Hindlimb muscle (tissue), 1 donor: ENCODE measurements around the gene RAB11FIP4. TPM values are rescaled to one million over a fixed set of nuclear protein-coding genes. Genes with fewer than 3 reads are reported as not detected.

ENCODE experiments used
- DNase-seq: peaks from one replicate; pipeline ENCODE4 v3.0.0-alpha.2; 2013
- polyA plus RNA-seq: library from polyadenylated mRNA; unstranded; fragments of 120-200 nt; gene quantifications from one replicate; pipeline ENCODE4 v1.2.1, GENCODE V29; 2013; ENCODE audit not compliant: insufficient read length

The RAB11FIP4 gene
- polyA plus RNA-seq, 1 donor, result 0.93 TPM

DNA sequence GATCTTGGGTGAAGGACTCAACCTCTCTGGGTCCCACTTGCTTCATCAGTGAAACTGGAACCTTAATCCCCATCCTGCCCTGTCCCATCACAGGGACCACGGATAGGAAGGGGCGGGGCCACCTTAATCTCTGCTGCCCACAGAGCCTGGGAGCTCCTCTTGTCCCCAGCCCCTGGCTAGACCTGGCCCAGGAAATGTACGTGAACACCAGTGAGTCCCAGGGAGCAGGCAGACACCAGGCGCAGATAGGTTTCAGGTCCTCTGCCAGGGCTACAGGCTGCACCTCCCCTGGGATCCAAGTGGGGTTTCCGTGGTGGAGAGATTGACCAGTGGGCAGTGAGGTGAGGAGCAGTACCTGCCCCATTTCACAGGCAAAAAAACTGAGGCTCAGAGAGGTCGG lies 21.0 kb downstream of the RAB11FIP4 start:
- no peak for DNase-seq

DNA sequence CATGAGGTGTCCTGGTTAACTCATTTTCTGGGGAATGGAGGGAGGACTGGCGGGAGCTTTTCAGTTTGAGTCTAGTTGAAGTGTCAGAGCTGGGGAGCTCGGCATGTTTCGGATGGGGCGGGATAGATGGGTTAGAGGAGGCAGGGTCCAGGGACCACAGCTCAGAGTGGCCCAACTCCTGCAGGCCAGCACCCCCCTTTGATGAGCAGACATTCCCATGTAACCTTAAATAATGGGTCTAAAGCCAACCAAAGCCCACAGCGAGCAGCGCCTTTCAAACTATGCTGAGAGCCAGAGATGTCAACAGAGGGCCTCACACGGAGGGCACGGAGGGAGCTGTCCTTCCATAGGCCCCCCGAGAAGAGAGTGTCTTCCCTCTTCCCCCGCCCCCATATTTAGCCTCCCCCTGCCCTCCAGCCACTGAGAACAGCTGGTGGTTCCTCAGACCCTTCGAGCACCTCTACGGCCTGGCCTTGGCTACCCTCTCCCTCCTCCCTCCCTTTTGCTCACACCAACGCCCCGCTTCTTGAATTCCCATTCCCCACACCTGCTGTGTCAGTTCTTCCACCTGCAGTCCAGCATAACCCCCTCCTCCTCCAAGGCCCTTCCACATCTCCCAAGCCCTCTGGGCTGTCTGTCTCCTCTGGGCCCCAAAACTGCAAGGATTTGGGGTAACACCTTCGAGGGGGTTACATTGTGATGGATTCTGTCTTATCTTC lies 21.8 kb downstream of the RAB11FIP4 start:
- DNase-seq, result no peak

DNA sequence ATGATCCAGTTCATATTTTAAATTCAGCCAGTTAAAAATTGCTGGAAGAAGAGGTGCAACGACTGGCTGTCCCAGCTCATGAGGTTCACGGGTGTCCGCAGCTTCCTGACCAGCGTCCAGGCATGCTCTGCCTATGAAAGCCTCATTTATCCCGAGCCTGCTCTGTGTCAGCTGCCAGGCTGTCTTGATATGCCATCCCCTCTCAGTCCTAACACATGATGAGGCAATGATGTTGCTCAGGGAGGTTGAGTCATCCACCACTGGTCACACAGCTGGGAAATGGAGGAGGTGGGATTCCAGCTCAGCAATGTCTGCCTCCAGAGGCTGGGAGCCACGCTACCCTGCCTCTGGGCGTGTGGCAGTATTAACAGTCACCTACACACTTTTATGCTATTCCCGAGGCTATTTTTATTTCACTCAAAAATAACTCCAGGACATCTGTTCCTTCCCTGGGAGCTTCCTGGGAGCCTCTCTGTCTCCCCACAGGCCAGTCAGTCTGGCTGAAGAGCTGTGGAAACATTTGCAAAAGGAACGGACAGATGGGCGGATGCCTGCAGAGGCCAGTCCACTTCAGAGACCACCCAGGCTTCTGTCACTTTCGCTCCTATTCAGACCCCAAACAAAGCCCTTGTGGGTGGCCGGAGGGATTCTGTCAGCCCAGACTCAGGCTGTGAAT lies 22.5 kb downstream of the RAB11FIP4 start:
- DNase-seq, result no peak

DNA sequence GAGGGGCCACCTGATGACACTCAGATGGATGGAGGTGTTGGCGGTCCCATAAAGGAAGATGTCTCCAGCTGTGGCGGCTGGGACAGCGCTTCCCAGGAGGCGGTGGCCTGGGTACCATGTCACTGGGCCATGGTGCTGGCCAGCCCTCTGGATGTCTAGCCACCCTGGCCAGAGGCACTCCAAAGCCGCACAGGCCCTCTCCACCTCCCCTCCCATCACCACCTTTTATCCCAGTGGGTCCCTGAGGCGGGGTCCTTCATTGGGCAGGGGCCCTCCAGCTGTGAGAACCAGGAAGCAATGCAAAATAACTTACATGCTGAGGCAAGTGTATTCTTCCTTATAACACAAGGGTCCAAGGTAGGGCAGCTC lies 23.1 kb downstream of the RAB11FIP4 start:
- no peak for DNase-seq

DNA sequence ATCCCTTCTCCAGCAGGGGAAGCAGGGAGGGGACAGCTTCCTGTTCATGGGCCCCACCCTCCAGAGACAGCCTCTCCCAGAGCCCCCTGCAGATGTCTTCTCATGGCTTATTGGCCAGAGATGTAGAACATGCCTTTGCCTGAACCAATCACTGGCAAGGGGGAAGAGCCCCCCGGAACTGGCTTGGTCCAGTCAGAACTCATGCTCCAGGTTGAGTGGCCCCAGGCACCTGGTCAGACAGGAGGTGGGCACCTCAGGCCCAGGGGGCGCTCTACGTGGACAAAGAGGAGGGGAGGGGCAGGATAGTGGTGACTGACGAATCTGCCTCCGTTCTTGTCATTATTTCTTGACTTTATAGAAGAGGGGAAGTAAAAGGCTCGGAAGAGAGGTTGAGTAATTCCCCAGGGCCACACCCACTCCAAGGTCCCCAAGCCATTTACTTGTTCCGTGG lies 23.6 kb downstream of the RAB11FIP4 start:
- no peak for DNase-seq

DNA sequence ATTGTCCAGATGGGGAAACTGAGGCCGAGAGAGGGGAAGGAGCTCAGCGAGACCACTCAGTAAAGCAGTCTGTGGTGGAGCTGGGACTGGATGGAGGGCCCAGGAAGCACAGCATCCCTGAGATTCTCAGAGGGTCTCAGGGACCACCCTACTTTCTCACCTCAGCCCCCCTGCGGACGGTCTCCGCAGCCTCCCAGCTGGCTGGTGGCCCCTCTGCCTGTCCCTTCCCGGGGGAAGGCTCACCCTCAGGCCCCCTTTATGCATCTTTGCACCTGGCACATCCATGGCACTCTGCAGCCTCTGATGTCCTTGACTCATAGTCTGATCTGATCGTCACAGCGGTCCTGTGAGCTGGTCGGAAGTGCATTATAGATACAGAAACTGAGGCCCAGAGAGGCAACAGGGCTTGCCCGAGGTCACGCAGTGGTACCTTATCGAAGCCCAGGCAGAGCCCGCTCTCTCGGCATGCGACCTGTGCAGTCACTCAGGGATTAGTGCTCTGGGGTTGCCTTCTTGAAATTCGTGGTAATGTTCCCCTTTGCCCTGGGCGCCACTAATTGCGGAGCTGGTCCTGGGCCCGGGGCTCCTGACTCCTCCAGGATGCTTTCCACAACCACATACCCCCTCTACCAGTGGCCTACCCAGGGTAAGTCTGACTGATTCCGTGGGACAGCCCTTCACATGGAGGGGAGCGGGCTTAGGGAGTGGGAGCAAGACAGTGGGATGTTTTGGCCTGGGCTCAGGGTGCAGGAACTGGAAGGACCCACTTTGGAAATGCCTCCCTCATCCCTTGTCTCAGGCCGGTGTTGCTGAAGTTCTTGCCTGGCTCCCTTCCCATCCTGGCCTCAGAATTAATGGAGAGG lies 24.4 kb downstream of the RAB11FIP4 start:
- no peak for DNase-seq

DNA sequence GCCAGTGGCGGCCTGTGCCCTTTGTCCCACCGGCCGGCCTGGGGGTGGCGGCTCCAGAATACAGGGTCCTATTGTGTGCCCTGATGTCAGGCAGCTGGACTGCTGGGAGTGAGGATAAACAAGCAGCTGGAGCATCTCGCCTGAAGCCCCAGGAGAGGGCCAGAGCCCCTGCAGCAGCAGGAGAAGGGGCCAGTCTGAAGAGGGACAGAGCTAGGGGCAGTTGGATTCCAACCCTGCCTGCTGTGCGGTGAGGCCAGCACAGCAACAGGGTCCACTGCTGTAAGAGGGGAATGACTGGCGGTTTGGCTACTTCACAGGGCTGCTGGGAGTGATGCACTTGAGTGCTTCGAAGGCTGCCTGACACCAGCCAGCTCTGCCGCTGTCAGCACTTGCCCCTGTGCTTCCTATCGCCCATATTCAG lies 25.0 kb downstream of the RAB11FIP4 start:
- DNase-seq, result no peak

DNA sequence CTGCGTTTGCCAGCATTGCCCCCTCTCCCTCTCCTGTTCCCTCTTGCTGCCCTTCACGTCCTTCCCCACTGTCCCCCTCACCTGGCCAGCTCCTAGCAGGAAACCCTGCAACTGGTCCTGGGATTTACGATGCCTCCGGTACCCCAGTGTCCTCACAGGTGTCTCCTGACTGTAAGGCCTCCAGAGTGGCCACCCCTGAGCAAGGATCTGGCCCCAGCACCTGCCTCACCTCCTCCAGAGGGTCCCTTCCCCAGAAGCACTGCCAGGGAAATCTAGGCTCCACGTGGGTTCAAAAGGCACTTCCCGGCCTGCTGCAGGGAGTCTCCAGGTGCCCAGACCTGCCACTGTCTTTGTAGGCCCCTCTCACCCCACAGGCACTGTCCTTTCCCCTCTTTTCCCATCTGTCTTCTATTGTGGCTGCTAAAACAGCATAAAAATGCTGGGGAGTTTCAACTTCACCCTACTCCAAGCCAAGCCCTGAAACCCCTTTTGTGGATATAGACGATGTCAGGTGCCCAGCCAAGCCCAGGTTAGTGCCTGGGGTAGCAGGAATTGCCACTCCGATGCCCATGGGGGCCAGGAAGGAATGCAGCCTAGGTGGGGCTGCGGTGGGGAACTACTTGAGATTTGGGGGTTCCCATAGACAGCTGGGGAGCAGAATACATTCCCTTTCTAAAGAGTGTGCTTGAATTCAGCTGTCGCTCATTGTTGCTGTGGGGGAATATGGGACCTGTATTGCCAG lies 25.7 kb downstream of the RAB11FIP4 start:
- DNase-seq, result no peak

DNA sequence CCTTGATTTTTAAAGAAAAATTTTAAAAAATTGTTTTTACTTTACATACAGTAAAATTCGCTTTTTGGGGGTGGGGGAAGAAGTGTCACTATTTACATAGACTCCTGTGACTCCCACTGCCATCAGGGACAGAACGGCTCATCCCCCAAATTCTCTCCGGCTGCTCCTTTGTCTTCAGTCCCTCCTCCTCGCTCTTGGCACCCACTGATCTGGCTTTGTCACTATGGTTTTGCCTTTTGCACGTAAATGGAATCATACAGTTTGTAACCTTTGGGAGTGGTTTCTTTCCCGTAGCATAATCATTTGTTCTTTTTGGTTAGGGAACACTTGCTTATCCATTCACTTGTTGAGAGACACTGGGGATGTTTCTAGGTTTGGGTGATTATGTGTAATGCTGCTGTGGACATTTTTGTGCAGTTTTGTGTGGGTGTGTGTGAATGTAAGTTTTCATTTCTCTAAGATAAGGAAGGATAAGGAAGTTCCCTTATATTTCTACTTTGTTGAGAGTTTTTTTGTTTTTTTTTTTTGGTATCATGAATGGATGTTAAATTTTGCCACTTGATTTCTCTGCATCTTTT lies 27.4 kb downstream of the RAB11FIP4 start:
- DNase-seq, result no peak

DNA sequence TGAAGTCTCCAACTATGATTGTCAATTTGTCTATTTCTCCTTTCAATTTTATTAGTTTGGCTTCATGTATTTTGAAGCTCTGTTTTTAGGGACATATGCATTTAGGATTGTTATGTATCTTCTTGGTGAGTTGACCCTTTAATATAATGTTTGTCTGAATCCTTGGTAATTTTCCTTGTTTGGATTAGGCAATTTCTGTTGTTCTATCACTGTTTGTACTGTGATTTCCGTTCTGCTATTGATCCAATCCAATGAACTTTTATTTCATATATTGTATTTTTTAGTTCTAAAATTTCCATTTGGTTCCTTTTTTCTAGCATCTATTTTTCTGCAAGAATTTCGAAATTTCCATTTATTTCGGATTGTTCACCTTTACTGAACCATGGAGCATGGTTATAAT lies 31.0 kb downstream of the RAB11FIP4 start:
- no peak for DNase-seq

DNA sequence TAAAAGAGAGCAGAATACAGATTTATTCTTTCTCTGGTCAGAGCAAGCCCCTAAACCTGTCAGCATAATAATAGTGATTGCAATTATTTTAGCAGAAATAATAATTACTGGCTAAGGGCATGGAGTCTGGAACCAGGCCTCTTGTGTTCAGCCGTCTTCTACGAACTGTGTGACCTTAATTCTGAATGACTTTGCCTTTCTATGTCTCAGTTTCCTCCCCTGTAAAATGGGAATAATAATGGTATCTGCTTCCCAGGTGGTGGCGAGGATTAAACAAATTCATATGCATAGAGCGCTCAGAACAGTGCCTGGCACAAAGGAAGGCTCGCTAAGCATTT lies 33.4 kb downstream of the RAB11FIP4 start:
- no peak for DNase-seq

DNA sequence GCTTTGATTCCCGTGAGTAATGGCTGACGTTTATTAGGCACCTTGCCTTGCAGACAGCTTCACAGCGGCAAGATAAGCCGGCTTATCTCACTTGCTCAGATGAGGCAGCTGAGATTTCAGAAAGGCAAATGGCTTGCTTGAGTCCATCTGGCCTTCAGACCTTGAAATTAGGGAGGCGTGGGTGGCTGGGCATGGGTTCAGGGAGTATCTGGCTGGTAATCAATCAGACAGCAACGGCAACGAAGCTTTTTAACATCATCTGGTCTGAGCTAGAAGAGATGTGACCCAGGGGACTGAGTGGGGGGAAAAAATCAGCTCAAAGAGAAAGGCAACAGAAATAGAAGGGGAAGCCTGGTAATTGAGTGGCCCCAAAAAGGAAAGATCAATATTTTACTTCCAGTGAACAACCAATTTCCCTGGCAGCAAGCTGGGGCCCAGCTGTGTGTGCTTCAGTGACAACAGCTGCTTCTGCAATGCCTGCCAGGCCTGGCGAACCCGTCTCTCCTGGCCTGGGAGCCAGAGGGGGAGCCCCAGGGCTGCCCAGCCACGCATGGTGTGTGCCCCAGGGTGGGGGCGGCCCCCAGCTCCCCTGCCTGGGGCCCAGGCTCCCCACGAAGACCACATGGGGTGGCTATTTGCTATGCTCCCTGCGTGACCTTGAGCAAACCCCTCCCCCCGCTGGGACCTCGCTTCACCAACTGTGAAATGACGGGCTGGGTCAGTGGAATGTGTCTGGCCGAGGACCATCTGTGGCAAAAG lies 34.0 kb downstream of the RAB11FIP4 start:
- DNase-seq, result peak; percentile 23

DNA sequence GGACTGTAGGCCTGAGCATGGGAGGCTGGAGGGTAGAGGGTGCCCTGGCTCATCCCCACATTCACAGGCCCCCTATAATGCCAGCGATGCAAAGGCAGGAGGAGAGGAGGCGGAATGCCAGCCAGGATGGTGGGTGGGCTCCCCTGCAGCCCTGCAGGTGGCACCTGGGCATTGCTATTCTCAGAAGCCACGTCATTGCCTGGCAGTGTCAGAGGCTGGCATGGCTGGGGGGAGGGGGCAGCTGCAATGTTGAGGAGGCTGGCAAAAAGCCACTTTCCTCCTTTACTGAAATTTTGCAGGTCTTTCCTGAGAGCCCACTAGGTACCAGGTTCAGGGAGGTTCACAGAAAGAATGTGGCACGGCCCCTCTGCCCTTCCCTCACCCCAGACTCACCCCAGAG lies 36.2 kb downstream of the RAB11FIP4 start:
- no peak for DNase-seq

DNA sequence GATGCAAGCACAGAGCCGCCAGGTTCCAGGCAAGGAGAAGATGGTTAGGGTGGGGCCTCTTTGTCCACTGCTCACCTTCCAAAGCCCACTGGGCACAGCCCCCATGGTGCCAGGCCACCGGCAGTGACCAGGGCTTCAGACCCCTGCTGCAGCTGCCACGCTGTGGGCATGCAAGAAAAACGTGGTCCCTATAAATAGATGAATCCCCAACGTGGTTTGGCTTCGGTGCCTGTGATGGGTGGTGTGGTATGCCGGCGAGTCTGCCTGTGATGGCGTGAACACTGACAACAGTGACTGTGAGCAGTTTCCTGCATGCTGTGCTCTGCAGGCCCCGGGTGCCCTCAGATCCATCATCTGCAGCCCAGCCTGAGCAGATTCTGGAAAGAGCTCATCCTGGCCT lies 36.6 kb downstream of the RAB11FIP4 start:
- DNase-seq, result no peak

DNA sequence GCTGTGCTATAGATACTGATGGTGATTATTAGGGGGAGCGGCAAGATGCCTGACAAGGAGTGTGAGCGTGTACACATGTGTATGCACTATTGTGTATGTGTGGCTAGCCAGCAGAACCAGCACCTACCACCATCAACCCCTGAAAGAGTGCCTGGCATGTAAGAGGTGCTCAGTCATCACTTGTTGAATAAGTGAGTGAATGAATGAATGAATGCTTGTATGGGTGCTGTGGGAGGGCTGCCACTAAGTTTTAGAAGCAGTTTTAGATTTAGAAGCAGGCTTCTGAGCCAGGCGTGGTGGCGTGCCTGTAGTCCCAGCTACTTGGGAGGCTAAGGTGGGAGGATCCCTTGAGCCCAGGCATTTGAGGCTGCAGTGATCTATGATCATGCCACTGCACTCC lies 37.0 kb downstream of the RAB11FIP4 start:
- DNase-seq, result no peak

DNA sequence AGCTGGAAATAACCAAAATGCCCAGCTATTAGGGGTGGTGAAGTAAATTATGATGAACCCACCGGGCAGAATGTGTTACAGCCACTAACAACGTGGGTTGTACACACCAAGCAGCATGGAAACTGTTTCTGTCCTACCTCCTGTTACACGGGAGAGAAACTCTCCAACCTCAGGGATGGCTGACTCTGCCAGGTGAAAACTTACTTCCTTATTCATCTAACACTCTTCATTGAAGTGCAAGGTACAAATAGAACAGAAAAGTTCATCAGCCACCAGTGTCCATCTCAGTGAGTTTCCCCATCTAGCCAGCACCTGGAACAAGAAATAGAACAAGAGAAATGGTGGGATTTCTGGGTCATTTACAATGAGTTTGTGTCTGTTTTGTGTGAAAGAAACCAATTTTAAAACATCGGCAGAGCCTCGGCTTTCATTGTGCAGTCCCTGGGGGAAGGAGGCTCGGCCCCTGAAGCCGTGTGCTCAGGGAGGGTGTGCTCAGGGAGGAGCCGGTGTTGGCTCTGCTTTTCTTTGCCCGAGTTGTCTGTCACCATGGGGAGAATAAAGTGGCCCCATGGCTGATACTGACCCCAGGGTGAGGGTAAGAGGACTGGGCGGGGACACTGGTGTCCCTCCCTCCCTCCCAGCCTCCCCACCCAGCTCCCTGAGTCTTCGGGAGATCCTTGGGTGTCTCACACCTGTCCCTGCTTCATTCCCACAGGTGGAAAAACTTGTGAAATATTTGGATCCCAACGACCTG lies 39.8 kb downstream of the RAB11FIP4 start:
- DNase-seq, result no peak

DNA sequence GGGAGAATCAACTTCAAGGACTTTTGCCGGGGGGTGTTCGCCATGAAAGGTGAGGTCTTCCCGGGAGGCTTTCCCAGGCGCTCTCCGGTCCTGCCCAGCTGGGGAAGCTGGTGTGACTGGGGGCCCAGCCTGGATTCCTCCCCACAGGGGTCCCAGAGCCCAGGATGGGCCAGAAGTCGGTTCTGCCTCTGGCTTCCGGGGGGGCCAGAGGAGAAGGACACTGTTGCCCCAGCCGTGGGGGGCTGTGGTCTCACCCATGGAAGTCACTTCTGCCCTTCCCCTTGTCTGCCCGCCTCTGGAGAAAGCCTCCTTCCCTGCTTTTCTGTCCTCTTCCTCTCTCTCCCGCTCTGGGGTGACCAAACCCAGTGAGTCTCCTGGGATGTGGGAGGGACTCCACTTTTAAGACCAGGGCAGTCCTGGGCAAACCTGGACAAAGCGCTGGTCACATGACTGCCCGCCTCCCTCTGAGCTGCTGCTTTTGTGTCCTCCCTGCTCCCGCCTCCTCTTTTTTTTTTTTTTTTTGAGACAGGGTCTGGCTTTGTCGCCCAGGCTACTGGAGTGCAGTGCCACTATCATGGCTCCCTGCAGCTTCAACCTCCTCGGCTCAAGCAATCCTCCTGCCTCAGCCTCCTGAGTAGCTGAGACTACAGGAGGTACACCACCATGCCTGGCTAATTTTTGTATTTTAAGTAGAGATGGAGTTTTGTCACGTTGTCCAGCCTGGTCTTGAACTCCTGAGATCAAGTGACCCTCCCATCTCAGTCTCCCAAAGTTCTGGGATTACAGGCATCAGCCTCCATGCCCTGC lies 40.6 kb downstream of the RAB11FIP4 start:
- DNase-seq, result no peak

DNA sequence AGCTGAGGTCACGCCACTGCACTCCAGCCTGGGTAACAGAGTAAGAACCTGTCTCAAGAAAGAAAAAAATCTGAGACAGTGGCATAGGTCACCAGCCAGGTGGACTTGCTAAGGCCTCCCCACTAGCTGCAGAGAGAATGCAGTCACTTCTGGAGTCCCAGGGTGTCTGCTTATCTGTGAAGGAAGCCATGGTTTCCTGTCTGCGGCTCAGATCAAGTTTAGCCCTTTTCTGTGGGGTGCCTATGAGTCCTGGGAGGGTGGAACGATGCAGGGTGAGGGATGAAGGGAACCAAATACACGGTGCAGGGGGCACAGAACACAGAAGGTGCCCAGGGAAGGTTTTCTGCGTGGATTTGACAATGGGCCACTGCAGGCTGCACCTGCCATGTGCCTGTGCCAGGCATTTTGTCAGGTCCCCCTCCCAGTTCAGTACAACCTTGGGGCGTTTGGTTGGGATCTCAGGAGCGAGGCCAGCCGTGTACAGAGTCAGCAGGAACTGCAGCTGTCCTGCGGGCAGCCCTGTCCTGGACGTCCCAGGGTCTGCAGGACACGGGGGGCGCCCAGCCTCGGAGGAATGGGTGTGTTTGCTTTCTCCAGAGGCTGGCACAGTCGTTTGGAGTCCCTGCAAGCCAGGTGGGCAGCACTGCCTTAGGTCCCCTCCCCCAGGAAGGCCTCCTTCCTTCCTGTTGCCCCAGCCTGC lies 41.8 kb downstream of the RAB11FIP4 start:
- DNase-seq, result no peak
